Upper lobe of right lung (tissue), 1 donor: Measurements from ENCODE around the gene BDKRB1. TPM values are rescaled to one million over a fixed set of nuclear protein-coding genes. Genes with fewer than 3 reads are reported as not detected.

Experiments
- ATAC-seq: fragments of 200-7000 bp; cut with Tn5 transposase; one replicate; pipeline ENCODE4 v1.9.1; 2020; ENCODE audit warnings: mild to moderate bottlenecking, moderate library complexity
- DNase-seq: peaks from one replicate; pipeline ENCODE4 v3.0.0-alpha.2; 2020
- H3K27ac ChIP-seq: fragments of 200-600 bp; one replicate; pipeline ENCODE4 v1.8.0; 2022
- H3K27me3 ChIP-seq: fragments of 200-600 bp; one replicate; pipeline ENCODE4 v1.8.0; 2022; ENCODE audit warnings: mild to moderate bottlenecking
- H3K36me3 ChIP-seq: fragments of 200-600 bp; one replicate; pipeline ENCODE4 v1.8.0; 2022
- H3K4me1 ChIP-seq: fragments of 200-600 bp; one replicate; pipeline ENCODE4 v1.8.0; 2022
- H3K4me3 ChIP-seq: fragments of 200-600 bp; one replicate; pipeline ENCODE4 v1.8.0; 2022; ENCODE audit warnings: mild to moderate bottlenecking
- H3K9me3 ChIP-seq: fragments of 200-600 bp; one replicate; pipeline ENCODE4 v1.8.0; 2022
- intact Hi-C: fragments of 100-400 bp; cut with DNase I; formaldehyde crosslinking; loops from one replicate; pipeline ENCODE4 v1.11.0; 2022
- long read RNA-seq: library from polyadenylated mRNA; unstranded; transcript quantifications from one replicate; pipeline ENCODE4 v2.0.0, GENCODE V29; 2021
- total RNA-seq: library from RNA; stranded (reverse); fragmentation: NEBNext Ultra II Directional; extraction: Animal tissue kit (Norgen Biotek cat#: 25700); gene quantifications from one replicate; pipeline ENCODE4 v1.2.1, GENCODE V29; 2021
- TF ChIP-seq, protein P1 (sequence below): fragments of 200-600 bp; IDR thresholded peaks from one replicate; pipeline ENCODE4 v1.8.0; 2022; ENCODE audit warnings: antibody characterized with exemption
- donor health status: DM: no; HTN: yes; CAD: no; lungs with severe emphysema.

The BDKRB1 gene
- total RNA-seq, result not detected
- long read RNA-seq, result 0 reads

DNA sequence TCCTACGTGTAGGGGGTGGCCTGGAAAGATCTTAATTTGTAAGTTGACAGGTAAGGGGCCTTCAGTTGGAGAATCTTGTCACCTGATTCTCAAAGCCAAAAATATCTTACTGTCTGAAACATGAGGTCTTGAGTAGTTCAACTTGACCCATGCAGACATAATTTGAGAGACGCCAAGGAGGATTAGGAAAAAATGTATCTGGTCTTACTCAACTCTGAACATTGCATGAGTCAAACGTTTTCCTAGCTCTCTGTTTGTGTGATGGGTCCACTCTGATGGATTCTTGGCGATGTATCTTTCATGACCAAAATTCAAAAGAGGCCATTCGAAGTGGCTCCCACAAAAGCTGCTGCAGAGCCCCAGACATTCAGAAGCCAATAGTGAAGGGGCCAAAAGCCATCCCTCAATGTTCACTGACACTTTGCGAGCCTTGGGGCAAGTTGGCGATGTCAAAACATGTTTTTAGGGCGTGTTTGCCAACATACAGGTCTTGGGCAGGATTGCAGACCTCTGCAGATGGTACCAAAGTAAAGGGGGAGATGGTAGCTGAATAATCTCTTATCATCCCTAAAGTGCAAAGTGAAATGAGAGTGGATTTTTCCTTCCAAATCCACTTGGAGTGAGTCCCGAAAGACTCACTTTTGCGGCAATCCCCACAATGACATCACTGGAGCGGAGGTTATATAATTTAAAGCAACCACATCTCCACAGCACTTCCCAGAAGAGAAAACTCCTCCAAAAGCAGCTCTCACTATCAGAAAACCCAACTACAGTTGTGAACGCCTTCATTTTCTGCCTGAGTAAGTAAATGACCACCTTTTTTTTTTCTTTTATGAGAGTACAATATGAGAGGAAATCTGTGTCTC lies at the start of gene BDKRB1:
TSS of gene BDKRB1 (plus strand) at position 710 of the 866 bp plus-strand sequence. CDS start 7,473 bp downstream, outside the sequence.
- ATAC-seq, result no peak
- H3K9me3 ChIP-seq, result no peaks in the 10 kb centered on the region
- intact Hi-C loops, result no loop called here
- no peaks in the 10 kb centered on the region for H3K36me3 ChIP-seq
- no peaks in the 10 kb centered on the region for H3K27me3 ChIP-seq
- H3K4me1 ChIP-seq, result peaks cover 2% of the 10 kb centered on the region
- no peak within 1 kb of the TSS for H3K4me3 ChIP-seq
- DNase-seq, result no peak
- no peak within 1 kb of the TSS for H3K27ac ChIP-seq
- TF ChIP-seq, protein P1, sequence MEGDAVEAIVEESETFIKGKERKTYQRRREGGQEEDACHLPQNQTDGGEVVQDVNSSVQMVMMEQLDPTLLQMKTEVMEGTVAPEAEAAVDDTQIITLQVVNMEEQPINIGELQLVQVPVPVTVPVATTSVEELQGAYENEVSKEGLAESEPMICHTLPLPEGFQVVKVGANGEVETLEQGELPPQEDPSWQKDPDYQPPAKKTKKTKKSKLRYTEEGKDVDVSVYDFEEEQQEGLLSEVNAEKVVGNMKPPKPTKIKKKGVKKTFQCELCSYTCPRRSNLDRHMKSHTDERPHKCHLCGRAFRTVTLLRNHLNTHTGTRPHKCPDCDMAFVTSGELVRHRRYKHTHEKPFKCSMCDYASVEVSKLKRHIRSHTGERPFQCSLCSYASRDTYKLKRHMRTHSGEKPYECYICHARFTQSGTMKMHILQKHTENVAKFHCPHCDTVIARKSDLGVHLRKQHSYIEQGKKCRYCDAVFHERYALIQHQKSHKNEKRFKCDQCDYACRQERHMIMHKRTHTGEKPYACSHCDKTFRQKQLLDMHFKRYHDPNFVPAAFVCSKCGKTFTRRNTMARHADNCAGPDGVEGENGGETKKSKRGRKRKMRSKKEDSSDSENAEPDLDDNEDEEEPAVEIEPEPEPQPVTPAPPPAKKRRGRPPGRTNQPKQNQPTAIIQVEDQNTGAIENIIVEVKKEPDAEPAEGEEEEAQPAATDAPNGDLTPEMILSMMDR, result no peak

DNA sequence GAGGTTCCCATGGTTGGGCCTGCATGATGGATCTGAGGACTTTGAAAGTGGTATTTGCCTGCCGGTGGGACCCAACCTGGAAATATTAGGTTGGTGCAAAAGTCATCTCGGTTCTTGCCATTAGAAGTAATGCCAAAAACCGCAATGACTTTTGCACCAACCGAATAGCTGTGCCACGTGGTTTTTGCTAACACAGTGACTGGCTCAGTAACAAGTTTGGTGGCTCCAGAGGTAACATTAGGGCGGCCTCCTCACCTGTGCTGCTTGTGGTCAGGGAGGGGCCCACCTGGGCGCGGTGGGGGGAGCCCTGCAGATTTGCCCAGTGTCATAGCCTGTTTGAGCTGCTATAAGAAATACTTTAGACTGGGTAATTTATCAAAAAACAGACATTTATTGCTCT lies 49.5 kb upstream of the BDKRB1 start:
- no peaks in the 10 kb centered on the region for H3K36me3 ChIP-seq
- no peaks in the 10 kb centered on the region for H3K9me3 ChIP-seq
- peaks cover 3% of the 10 kb centered on the region for H3K27me3 ChIP-seq
- H3K4me1 ChIP-seq, result peaks cover 15% of the 10 kb centered on the region
- ATAC-seq, result no peak
- H3K4me3 ChIP-seq, result no peak overlapping the region
- TF ChIP-seq, protein P1, result no peak
- no peak overlapping the region for H3K27ac ChIP-seq
- no peak for DNase-seq
- intact Hi-C loops, result no loop called here

DNA sequence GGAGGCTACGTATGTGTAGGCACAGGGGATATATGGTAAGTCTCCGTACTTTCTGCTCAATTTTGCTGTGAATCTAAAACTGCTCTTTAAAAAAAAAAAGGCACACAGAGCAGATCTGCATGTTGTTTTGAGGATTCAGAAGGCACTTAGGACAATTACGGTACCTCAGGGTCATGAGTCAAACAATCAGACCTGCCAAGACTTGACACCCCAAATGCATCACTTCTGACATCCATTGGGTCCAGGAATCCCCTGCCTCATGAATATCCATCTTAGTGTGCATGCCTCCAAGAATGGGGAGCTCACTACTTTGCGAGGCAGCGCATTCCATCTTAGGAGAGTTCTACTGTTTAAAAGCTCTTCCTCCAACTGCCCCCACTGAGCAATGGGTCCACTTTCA lies 48.3 kb upstream of the BDKRB1 start:
- Histone ChIP-seq H3K4me1 (peaks cover 15% of the 10 kb centered on the region), H3K36me3 (no peaks in the 10 kb centered on the region), H3K27ac (no peak overlapping the region), H3K27me3 (peaks cover 3% of the 10 kb centered on the region), H3K9me3 (no peaks in the 10 kb centered on the region), H3K4me3 (no peak overlapping the region)
- DNase-seq, result no peak
- TF ChIP-seq, protein P1, result no peak
- no peak for ATAC-seq
- intact Hi-C loops, result no loop called here

DNA sequence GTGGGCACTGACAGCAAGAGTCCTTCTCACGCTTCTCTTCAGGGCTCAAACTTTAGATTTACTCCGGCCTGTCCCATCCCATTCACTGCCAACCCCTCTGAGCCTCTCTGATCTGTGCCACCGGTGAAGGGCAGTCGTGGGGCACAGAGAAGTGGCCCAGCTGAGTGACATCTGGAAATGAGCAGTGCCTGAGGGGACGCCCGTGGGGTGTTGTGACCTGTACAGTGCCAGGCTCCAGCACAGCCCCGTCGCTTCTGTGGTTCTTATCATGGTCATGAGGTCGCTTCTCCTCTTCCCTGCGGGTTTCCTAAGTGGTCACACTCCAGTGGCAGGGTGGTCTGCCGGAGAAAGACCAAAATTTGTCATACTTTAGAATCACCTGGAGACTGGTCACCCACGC lies 47.3 kb upstream of the BDKRB1 start:
- TF ChIP-seq, protein P1, result no peak
- H3K4me1 ChIP-seq, result peaks cover 12% of the 10 kb centered on the region
- DNase-seq (no peak), ATAC-seq (no peak)
- H3K9me3 ChIP-seq, result no peaks in the 10 kb centered on the region
- no peak overlapping the region for H3K4me3 ChIP-seq
- no peak overlapping the region for H3K27ac ChIP-seq
- H3K27me3 ChIP-seq, result peaks cover 3% of the 10 kb centered on the region
- intact Hi-C loops, result no loop called here
- no peaks in the 10 kb centered on the region for H3K36me3 ChIP-seq

DNA sequence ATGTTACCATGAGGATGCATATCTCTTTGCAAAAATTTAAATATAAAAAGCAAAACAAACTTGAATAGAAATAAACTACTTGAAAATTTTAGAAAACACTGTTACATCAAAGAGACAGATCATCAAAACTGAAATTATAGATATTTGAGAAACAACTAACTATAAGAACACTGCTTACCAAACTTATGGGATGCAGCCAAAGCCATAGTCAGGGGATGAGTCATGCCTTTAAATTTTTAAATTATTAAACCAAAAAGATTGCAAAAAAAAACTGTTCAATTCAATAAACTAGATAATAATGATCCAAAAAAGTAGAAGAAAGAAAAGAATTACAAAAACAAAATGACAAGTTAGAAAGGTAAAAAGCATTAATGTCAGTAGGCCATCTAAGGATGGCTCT lies 43.9 kb upstream of the BDKRB1 start:
- intact Hi-C loops, result no loop called here
- ATAC-seq, result no peak
- no peaks in the 10 kb centered on the region for H3K27me3 ChIP-seq
- no peak overlapping the region for H3K4me3 ChIP-seq
- H3K9me3 ChIP-seq, result no peaks in the 10 kb centered on the region
- no peak for DNase-seq
- H3K36me3 ChIP-seq, result no peaks in the 10 kb centered on the region
- H3K4me1 ChIP-seq, result no peaks in the 10 kb centered on the region
- no peak overlapping the region for H3K27ac ChIP-seq
- TF ChIP-seq, protein P1, result no peak
